GM08714 (cell line): ENCODE data around the gene TMEM163.

Experiments
- H3K4me3 ChIP-seq: fragments of 200-500 bp; sonication (Bioruptor generic); 2 replicates; pipeline ENCODE4 v1.5.1; 2014; ENCODE audit warnings: mild to moderate bottlenecking, low read length, inconsistent platforms
- ZNF274 ChIP-seq: IDR thresholded peaks from 2 replicates; pipeline ENCODE4 v1.6.1; 2012; ENCODE audit warnings: mild to moderate bottlenecking, low read depth, low read length

TMEM163 gene

GRCh38 chr2:134463699-134464022 lies 255.1 kb downstream of the TMEM163 start:
- TF ChIP-seq ZNF274, result no peak
- no peak overlapping the region for H3K4me3 ChIP-seq

- no peak overlapping the region for H3K4me3 ChIP-seq
- no peak for TF ChIP-seq ZNF274
Measured at GRCh38 chr2:134462791-134463698, 255.8 kb downstream of the TMEM163 start.

GRCh38 chr2:134462275-134462674 lies 256.5 kb downstream of the TMEM163 start:
- no peak for TF ChIP-seq ZNF274
- no peak overlapping the region for H3K4me3 ChIP-seq

- TF ChIP-seq ZNF274, result no peak
- no peak overlapping the region for H3K4me3 ChIP-seq
Measured at GRCh38 chr2:134461511-134461910, 257.3 kb downstream of the TMEM163 start.

GRCh38 chr2:134460583-134460998 lies 258.2 kb downstream of the TMEM163 start:
- H3K4me3 ChIP-seq, result no peak overlapping the region
- no peak for TF ChIP-seq ZNF274

GRCh38 chr2:134459706-134460406 lies 258.9 kb downstream of the TMEM163 start:
- no peak for TF ChIP-seq ZNF274
- H3K4me3 ChIP-seq, result no peak overlapping the region

- no peak for TF ChIP-seq ZNF274
Measured at GRCh38 chr2:134458950-134459349, 259.9 kb downstream of the TMEM163 start.

GRCh38 chr2:134458473-134458853 lies 260.3 kb downstream of the TMEM163 start:
- TF ChIP-seq ZNF274, result no peak
- H3K4me3 ChIP-seq, result no peak overlapping the region

More at GRCh38 chr2:134458950-134459349, 259.9 kb downstream of the TMEM163 start:
- H3K4me3 ChIP-seq, result no peak overlapping the region

- no peak for TF ChIP-seq ZNF274
- no peak overlapping the region for H3K4me3 ChIP-seq
Measured at GRCh38 chr2:134457765-134458472, 260.9 kb downstream of the TMEM163 start.

GRCh38 chr2:134457353-134457752 lies 261.4 kb downstream of the TMEM163 start:
- H3K4me3 ChIP-seq, result no peak overlapping the region
- TF ChIP-seq ZNF274, result no peak

GRCh38 chr2:134455426-134455825 lies 263.4 kb downstream of the TMEM163 start:
- TF ChIP-seq ZNF274, result no peak
- no peak overlapping the region for H3K4me3 ChIP-seq

- no peak for TF ChIP-seq ZNF274
- H3K4me3 ChIP-seq, result no peak overlapping the region
Measured at GRCh38 chr2:134454931-134455330, 263.9 kb downstream of the TMEM163 start.

GRCh38 chr2:134454426-134454825 lies 264.4 kb downstream of the TMEM163 start:
- no peak overlapping the region for H3K4me3 ChIP-seq
- no peak for TF ChIP-seq ZNF274

GRCh38 chr2:134453973-134454372 lies 264.8 kb downstream of the TMEM163 start:
- TF ChIP-seq ZNF274, result no peak
- no peak overlapping the region for H3K4me3 ChIP-seq
